Upper lobe of left lung (tissue), 6 donors: Measurements from ENCODE around the gene PSORS1C1. TPM values are rescaled to one million over a fixed set of nuclear protein-coding genes. Genes with fewer than 3 reads are reported as not detected.

Experiments used
- ATAC-seq, 2 donors: fragments of 200-7000 bp; cut with Tn5 transposase; one replicate each; pipeline ENCODE4 v1.9.1; 2022; ENCODE audit warnings: mild to moderate bottlenecking in 2 of 2, moderate library complexity in 2 of 2; ENCODE audit not compliant: low FRiP score in 2 of 2
- DNase-seq, 2 donors: peaks; one replicate each; pipeline ENCODE4 v3.0.0-alpha.2; 2019 to 2020
- H3K27ac ChIP-seq, 4 donors: fragments of 200-600 bp; sonication (generic); one replicate each; pipeline ENCODE4 v1.5.1; 2016 to 2019
- H3K27me3 ChIP-seq, 4 donors: fragments of 200-600 bp; sonication (generic); one replicate each; pipeline ENCODE4 v1.5.1; 2017 to 2019
- H3K36me3 ChIP-seq, 4 donors: fragments of 200-600 bp; sonication (generic); one replicate each; pipeline ENCODE4 v1.5.1; 2016 to 2019
- H3K4me1 ChIP-seq, 4 donors: fragments of 200-600 bp; sonication (generic); one replicate each; pipeline ENCODE4 v1.5.1; 2018 to 2019
- H3K4me3 ChIP-seq, 4 donors: fragments of 200-600 bp; sonication (generic); one replicate each; pipeline ENCODE4 v1.5.1; 2017 to 2019; ENCODE audit warnings: mild to moderate bottlenecking in 2 of 4, moderate library complexity in 1 of 4
- H3K9me3 ChIP-seq, 4 donors: fragments of 200-600 bp; sonication (generic); one replicate each; pipeline ENCODE4 v1.5.1; 2018 to 2019
- CTCF ChIP-seq, 6 experiments: fragments of 450-650 bp in 4 of 6; fragments of 200-600 bp in 2 of 6; sonication (generic) in 2 of 6; IDR thresholded peaks; one replicate each; pipeline ENCODE4 v1.5.1; 2016 to 2019; ENCODE audit warnings: antibody characterized with exemption in 6 of 6
- EP300 ChIP-seq, 4 donors: sonication (generic); formaldehyde crosslinking; IDR thresholded peaks; one replicate each; pipeline ENCODE4 v1.5.1; 2017; ENCODE audit warnings: antibody characterized with exemption in 4 of 4, control low read depth in 2 of 4
- POLR2A ChIP-seq, 4 donors: fragments of 450-650 bp; IDR thresholded peaks; one replicate each; pipeline ENCODE4 v1.5.1; 2016 to 2017; ENCODE audit warnings: antibody characterized with exemption in 4 of 4, mild to moderate bottlenecking in 2 of 4
- POLR2AphosphoS5 ChIP-seq, 2 donors: sonication (generic); formaldehyde crosslinking; IDR thresholded peaks; one replicate each; pipeline ENCODE4 v1.5.1; 2017; ENCODE audit warnings: antibody characterized with exemption in 2 of 2
- WGBS, 2 donors: methylation state at CpG; one replicate each; pipeline ENCODE4 v1.1.5; 2017 to 2018; 5-methylcytosine and 5-hydroxymethylcytosine counted together
- total RNA-seq, 6 donors: library from RNA; depleted of rRNA in 4 of 6; stranded (reverse); fragments of >200 nt in 4 of 6; gene quantifications; one replicate each; pipeline versions ENCODE4 v1.1.0 to v1.2.1, GENCODE V29; 2016 to 2021
- donor health status: DM: no; HTN: no; CAD: no; lungs with moderate emphysema.
- donor health status: DM: no; HTN: yes; CAD: no; lungs with severe emphysema.

Gene PSORS1C1
- total RNA-seq, 6 donors from 2014 or later, result 3.2 to 9.4 (median 4.4) TPM

- Histone ChIP-seq H3K4me3 (no peak overlapping the region), H3K27ac (no peak overlapping the region), H3K4me1 (peaks cover 7 to 23% (median 14%) of the 10 kb centered on the region in 4 donors), H3K9me3 (no peaks in the 10 kb centered on the region), H3K36me3 (no peaks in the 10 kb centered on the region), H3K27me3 (no peaks in the 10 kb centered on the region)
- 76 to 77% methylated on average over 10 to 11 of the region's 11 CpGs for WGBS, 2 donors
- TF ChIP-seq EP300 (IDR thresholded peaks at IDR 0.05) (no peak), POLR2AphosphoS5 (IDR thresholded peaks at IDR 0.05) (no peak), POLR2A (IDR thresholded peaks at IDR 0.05) (no peak), CTCF (IDR thresholded peaks at IDR 0.05) (no peak)
- DNase-seq (no peak), ATAC-seq (no peak)
Measured at GRCh38 chr6:31110825-31111582, 3.6 kb upstream of the PSORS1C1 start.

GRCh38 chr6:31111712-31112111 lies 2.9 kb upstream of the PSORS1C1 start:
- no peak for ATAC-seq
- 90 to 93% methylated on average over 8 to 13 of the region's 13 CpGs for WGBS, 2 donors
- no peaks in the 10 kb centered on the region for H3K36me3 ChIP-seq
- no peaks in the 10 kb centered on the region for H3K9me3 ChIP-seq
- H3K27me3 ChIP-seq, result no peaks in the 10 kb centered on the region
- H3K27ac ChIP-seq, result no peak overlapping the region
- no peak overlapping the region for H3K4me3 ChIP-seq
- peak in 1 of 2 donors; percentile 77 for DNase-seq
- H3K4me1 ChIP-seq, result peaks cover 7 to 26% (median 14%) of the 10 kb centered on the region in 4 donors
- no peak for TF ChIP-seq CTCF (IDR thresholded peaks at IDR 0.05)
- no peak for TF ChIP-seq POLR2A (IDR thresholded peaks at IDR 0.05)
- no peak for TF ChIP-seq POLR2AphosphoS5 (IDR thresholded peaks at IDR 0.05)
- no peak for TF ChIP-seq EP300 (IDR thresholded peaks at IDR 0.05)

GRCh38 chr6:31112478-31112877 lies 2.1 kb upstream of the PSORS1C1 start, which contains the start of gene C6orf15:
Gene C6orf15 (minus strand): TSS chr6:31112575. CDS start chr6:31112555, 20 bp downstream.
- no peaks in the 10 kb centered on the region for H3K36me3 ChIP-seq
- ATAC-seq (no peak), DNase-seq (no peak)
- H3K9me3 ChIP-seq, result no peaks in the 10 kb centered on the region
- no peak for TF ChIP-seq POLR2AphosphoS5 (IDR thresholded peaks at IDR 0.05)
- TF ChIP-seq EP300 (IDR thresholded peaks at IDR 0.05), result no peak
- TF ChIP-seq CTCF (IDR thresholded peaks at IDR 0.05), result no peak
- TF ChIP-seq POLR2A (IDR thresholded peaks at IDR 0.05), result no peak
- H3K4me3 ChIP-seq, result no peak within 1 kb of the TSS
- peaks cover 7 to 26% (median 14%) of the 10 kb centered on the region in 4 donors for H3K4me1 ChIP-seq
- 91 to 97% methylated on average over 5 of the region's 5 CpGs for WGBS, 2 donors
- peak within 1 kb of the TSS in 1 of 4 donors; percentile 69 for H3K27ac ChIP-seq
- H3K27me3 ChIP-seq, result no peaks in the 10 kb centered on the region

- ATAC-seq (peak in 1 of 2 donors; percentile 21), DNase-seq (no peak)
- Histone ChIP-seq H3K4me3 (no peak overlapping the region), H3K9me3 (no peaks in the 10 kb centered on the region), H3K27me3 (no peaks in the 10 kb centered on the region), H3K36me3 (no peaks in the 10 kb centered on the region), H3K27ac (peak overlapping the region; percentile 69 to 78 (median 73)), H3K4me1 (peaks cover 7 to 26% (median 14%) of the 10 kb centered on the region in 4 donors)
- TF ChIP-seq EP300 (IDR thresholded peaks at IDR 0.05), result no peak
- no peak for TF ChIP-seq POLR2A (IDR thresholded peaks at IDR 0.05)
- no peak for TF ChIP-seq CTCF (IDR thresholded peaks at IDR 0.05)
- TF ChIP-seq POLR2AphosphoS5 (IDR thresholded peaks at IDR 0.05), result no peak
- 67 to 77% methylated on average over 7 of the region's 7 CpGs for WGBS, 2 donors
Measured at GRCh38 chr6:31113861-31114540, 599 bp upstream of the PSORS1C1 start.
